Measurements from ENCODE around the gene LRRC25. TPM values are rescaled to one million over a fixed set of nuclear protein-coding genes. Genes with fewer than 3 reads are reported as not detected.

The LRRC25 gene
- total RNA-seq, 1 experiment from 2014 or later, result not detected

GRCh38 chr19:18434411-18435175 is 37.2 kb upstream of the LRRC25 start:
- no peak overlapping the region for H3K4me3 ChIP-seq (ENCODE audit: low read length)
- CTCF ChIA-PET, result interaction anchor here (0.6 kb wide), 1 partner anchor 183 kb away, joined by 3 read pairs; no protein-coding TSS in a partner anchor
- H3K9me2 ChIP-seq (replicated peaks; ENCODE audit: low read length), result no peaks in the 10 kb centered on the region
- H3K36me3 ChIP-seq (ENCODE audit: low read depth, low read length), result no peaks in the 10 kb centered on the region
- H3K4me1 ChIP-seq (ENCODE audit: insufficient read depth, low read length), result no peaks in the 10 kb centered on the region
- H3K4me2 ChIP-seq (ENCODE audit: low read length), result 0 out of 2 replicates have a peak overlapping the region, but pooled peaks have one; percentile 20
- no peaks in the 10 kb centered on the region for H3K79me2 ChIP-seq (ENCODE audit: low read length)
- no peaks in the 10 kb centered on the region for H3K27me3 ChIP-seq (ENCODE audit: low read length)
- no peaks in the 10 kb centered on the region for H4K20me1 ChIP-seq (ENCODE audit: low read length)
- no peak overlapping the region for H3K27ac ChIP-seq (ENCODE audit: low read length)
- no peak overlapping the region for H2AFZ ChIP-seq (ENCODE audit: low read length)
- no TSS peak for BruUV-seq (replicated peaks)
- H3F3A ChIP-seq (ENCODE audit: low read length, unreplicated experiment), result no peaks in the 10 kb centered on the region
- intact Hi-C loops (cut with micrococcal nuclease), result no loop called here
- ATAC-seq (no peak), DNase-seq (no peak)
- POLR2A ChIA-PET (ENCODE audit: unreplicated experiment), result no interaction called here
- TF ChIP-seq EZH2phosphoT487 (IDR thresholded peaks at IDR 0.05; ENCODE audit: borderline replicate concordance, low read length) (no peak), EZH2 (IDR thresholded peaks at IDR 0.05; ENCODE audit: low read length, unreplicated experiment) (no peak)
- TF ChIP-seq, protein P1, sequence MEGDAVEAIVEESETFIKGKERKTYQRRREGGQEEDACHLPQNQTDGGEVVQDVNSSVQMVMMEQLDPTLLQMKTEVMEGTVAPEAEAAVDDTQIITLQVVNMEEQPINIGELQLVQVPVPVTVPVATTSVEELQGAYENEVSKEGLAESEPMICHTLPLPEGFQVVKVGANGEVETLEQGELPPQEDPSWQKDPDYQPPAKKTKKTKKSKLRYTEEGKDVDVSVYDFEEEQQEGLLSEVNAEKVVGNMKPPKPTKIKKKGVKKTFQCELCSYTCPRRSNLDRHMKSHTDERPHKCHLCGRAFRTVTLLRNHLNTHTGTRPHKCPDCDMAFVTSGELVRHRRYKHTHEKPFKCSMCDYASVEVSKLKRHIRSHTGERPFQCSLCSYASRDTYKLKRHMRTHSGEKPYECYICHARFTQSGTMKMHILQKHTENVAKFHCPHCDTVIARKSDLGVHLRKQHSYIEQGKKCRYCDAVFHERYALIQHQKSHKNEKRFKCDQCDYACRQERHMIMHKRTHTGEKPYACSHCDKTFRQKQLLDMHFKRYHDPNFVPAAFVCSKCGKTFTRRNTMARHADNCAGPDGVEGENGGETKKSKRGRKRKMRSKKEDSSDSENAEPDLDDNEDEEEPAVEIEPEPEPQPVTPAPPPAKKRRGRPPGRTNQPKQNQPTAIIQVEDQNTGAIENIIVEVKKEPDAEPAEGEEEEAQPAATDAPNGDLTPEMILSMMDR (conservative IDR thresholded peaks at IDR 0.05; ENCODE audit: low read depth, low read length), result no peak
- H3K9ac ChIP-seq (ENCODE audit: low read length), result no peak overlapping the region
- no peaks in the 10 kb centered on the region for H3K9me3 ChIP-seq (ENCODE audit: low read length)

- H3K9me3 ChIP-seq (ENCODE audit: low read length), result no peaks in the 10 kb centered on the region
- H3K27ac ChIP-seq (ENCODE audit: low read length), result no peak overlapping the region
- H3K4me3 ChIP-seq (ENCODE audit: low read length), result no peak overlapping the region
- H3K36me3 ChIP-seq (ENCODE audit: low read depth, low read length), result no peaks in the 10 kb centered on the region
- intact Hi-C loops (cut with micrococcal nuclease), result no loop called here
- no peaks in the 10 kb centered on the region for H3F3A ChIP-seq (ENCODE audit: low read length, unreplicated experiment)
- H3K79me2 ChIP-seq (ENCODE audit: low read length), result no peaks in the 10 kb centered on the region
- ATAC-seq, result no peak
- no peaks in the 10 kb centered on the region for H4K20me1 ChIP-seq (ENCODE audit: low read length)
- no peak overlapping the region for H2AFZ ChIP-seq (ENCODE audit: low read length)
- CTCF ChIA-PET, result interaction anchor here (0.6 kb wide), 1 partner anchor 182 kb away, joined by 3 read pairs; no protein-coding TSS in a partner anchor
- POLR2A ChIA-PET (ENCODE audit: unreplicated experiment), result no interaction called here
- peak overlapping the region; percentile 20; the same call in 1 of the 2 replicates for H3K4me2 ChIP-seq (ENCODE audit: low read length)
- no peaks in the 10 kb centered on the region for H3K27me3 ChIP-seq (ENCODE audit: low read length)
- no peaks in the 10 kb centered on the region for H3K4me1 ChIP-seq (ENCODE audit: insufficient read depth, low read length)
- no peak overlapping the region for H3K9ac ChIP-seq (ENCODE audit: low read length)
- no peak for TF ChIP-seq EZH2 (IDR thresholded peaks at IDR 0.05; ENCODE audit: low read length, unreplicated experiment)
- TF ChIP-seq, protein P1 (conservative IDR thresholded peaks at IDR 0.05; ENCODE audit: low read depth, low read length), result no peak
- TF ChIP-seq EZH2phosphoT487 (IDR thresholded peaks at IDR 0.05; ENCODE audit: borderline replicate concordance, low read length), result no peak
- no peaks in the 10 kb centered on the region for H3K9me2 ChIP-seq (replicated peaks; ENCODE audit: low read length)
- TSS peak; percentile 38 for BruUV-seq (replicated peaks)
- DNase-seq, result no peak
Measured at GRCh38 chr19:18433735-18434398, 36.4 kb upstream of the LRRC25 start.
